HCT116 (cell line): ENCODE measurements around the gene CDH13. TPM values are rescaled to one million over a fixed set of nuclear protein-coding genes. Genes with fewer than 3 reads are reported as not detected.

Source experiments
- ATAC-seq: fragments of 200-7000 bp; cut with Tn5 transposase; 2 replicates; pipeline ENCODE4 v1.9.1; 2020; ENCODE audit warnings: mild to moderate bottlenecking, moderate library complexity
- BruUV-seq: library from RNA; stranded (reverse); fragments of 400-500 nt; replicated peaks from 2 replicates; lab custom pipeline; 2021; lab: Mats Ljungman, UMichigan
- CTCF ChIA-PET: fragments of 300-600 bp; sonication (Branson Sonifier 250); formaldehyde crosslinking; loops from one replicate; lab custom pipeline; 2021; ENCODE audit warnings: antibody characterized with exemption; lab: Charles Lee
- POLR2A ChIA-PET: fragments of 300-600, 350-600 bp; sonication (Branson Sonifier 250); formaldehyde crosslinking; loops from one replicate; lab custom pipeline; 2021; ENCODE audit warnings: antibody characterized with exemption; lab: Charles Lee
- RAD21 ChIA-PET, 2 experiments: fragments of 300-600 bp; sonication (Branson Sonifier 250); formaldehyde crosslinking; loops; one replicate each; lab custom pipeline; 2023; ENCODE audit warnings: low total read pairs in 2 of 2; ENCODE audit not compliant: uncharacterized antibody in 2 of 2, unreplicated experiment in 2 of 2, low non-redundant PET in 1 of 2; lab: Charles Lee
- DNase-seq: peaks from one replicate; pipeline ENCODE4 v3.0.0-alpha.2; 2010; ENCODE audit warnings: low read depth, low spot score
- H2AFZ ChIP-seq: fragments of 200-600 bp; shearing (Covaris generic), sonication (generic); 2 replicates; pipeline ENCODE4 v1.6.1; 2017; ENCODE audit warnings: low read depth, mixed run types, mixed read lengths, antibody characterized with exemption, low read length; ENCODE audit not compliant: poor library complexity, severe bottlenecking
- H3K27ac ChIP-seq: 2 replicates; pipeline ENCODE4 v1.5.1; 2012; ENCODE audit warnings: low read depth, low read length
- H3K27me3 ChIP-seq: fragments of 200-600 bp; sonication (generic); 2 replicates; pipeline ENCODE4 v1.6.1; 2016; ENCODE audit warnings: mixed run types, low read length, mixed read lengths; ENCODE audit not compliant: insufficient read depth
- H3K36me3 ChIP-seq, 2 experiments: fragments of 200-500 bp in 1 of 2; fragments of 200-600 bp in 1 of 2; sonication (Bioruptor generic) in 1 of 2; sonication (generic) in 1 of 2; 2 replicates each; pipeline versions ENCODE4 v1.5.1 to v1.6.1; 2014 to 2016; ENCODE audit warnings: low read length in 2 of 2, inconsistent platforms in 1 of 2, mixed read lengths in 1 of 2, mixed run types in 1 of 2; ENCODE audit not compliant: insufficient read depth in 2 of 2, control insufficient read depth in 1 of 2
- H3K4me1 ChIP-seq, 2 experiments: fragments of 200-600 bp in 1 of 2; sonication (generic) in 1 of 2; 2 replicates each; pipeline versions ENCODE4 v1.5.1 to v1.6.1; 2012 to 2017; ENCODE audit warnings: low read length in 2 of 2, inconsistent platforms in 1 of 2, mild to moderate bottlenecking in 1 of 2, mixed read lengths in 1 of 2, mixed run types in 1 of 2, moderate library complexity in 1 of 2; ENCODE audit not compliant: insufficient read depth in 2 of 2, control insufficient read depth in 1 of 2
- H3K4me2 ChIP-seq: fragments of 200-600 bp; sonication (generic); 2 replicates; pipeline ENCODE4 v1.6.1; 2017; ENCODE audit warnings: mixed run types, low read length, mixed read lengths
- H3K4me3 ChIP-seq, 2 experiments: fragments of 200-600 bp in 1 of 2; sonication (generic) in 1 of 2; replicated peaks in 1 of 2; 2 replicates each; pipeline ENCODE4 v1.5.1; 2011 to 2016; ENCODE audit warnings: low read length in 2 of 2, control low read depth in 1 of 2, low read depth in 1 of 2, mild to moderate bottlenecking in 1 of 2, mixed read lengths in 1 of 2, mixed run types in 1 of 2
- H3K79me2 ChIP-seq: fragments of 200-600 bp; sonication (generic); 2 replicates; pipeline ENCODE4 v1.6.1; 2017; ENCODE audit warnings: mild to moderate bottlenecking, mixed run types, low read length, moderate library complexity, mixed read lengths; ENCODE audit not compliant: insufficient read depth
- H3K9ac ChIP-seq: fragments of 200-600 bp; sonication (generic); 2 replicates; pipeline ENCODE4 v1.6.1; 2016; ENCODE audit warnings: low read length, mixed read lengths
- H3K9me2 ChIP-seq: fragments of 200-600 bp; sonication (generic), shearing (Covaris generic); 2 replicates; pipeline ENCODE4 v1.6.1; 2017; ENCODE audit warnings: mixed run types, mild to moderate bottlenecking, moderate library complexity; ENCODE audit not compliant: insufficient read depth
- H3K9me3 ChIP-seq, 2 experiments: fragments of 200-500 bp in 1 of 2; fragments of 200-600 bp in 1 of 2; sonication (Bioruptor generic) in 1 of 2; sonication (generic) in 1 of 2; 2 replicates each; pipeline ENCODE4 v1.6.1; 2014 to 2017; ENCODE audit warnings: low read length in 2 of 2, mixed read lengths in 2 of 2, inconsistent platforms in 1 of 2, low read depth in 1 of 2, mild to moderate bottlenecking in 1 of 2, mixed run types in 1 of 2, moderate library complexity in 1 of 2; ENCODE audit not compliant: control insufficient read depth in 1 of 2, insufficient read depth in 1 of 2
- H4K20me1 ChIP-seq: fragments of 200-600 bp; sonication (generic), shearing (Covaris generic); 2 replicates; pipeline ENCODE4 v1.6.1; 2017; ENCODE audit warnings: mixed run types, mild to moderate bottlenecking, moderate library complexity; ENCODE audit not compliant: insufficient read depth
- ATF3 ChIP-seq: IDR thresholded peaks from 2 replicates; pipeline ENCODE4 v1.6.1; 2012
- CBX3 ChIP-seq: IDR thresholded peaks from 2 replicates; pipeline ENCODE4 v1.6.1; 2012; ENCODE audit warnings: low read depth
- CEBPB ChIP-seq: IDR thresholded peaks from 2 replicates; pipeline ENCODE4 v1.6.1; 2012; ENCODE audit warnings: low read depth
- CTCF ChIP-seq, 3 experiments: fragments of 200-600 bp in 1 of 3; sonication (generic) in 1 of 3; IDR thresholded peaks in 2 of 3; conservative IDR thresholded peaks in 1 of 3; 2 replicates each; pipeline ENCODE4 v1.5.1; 2012 to 2017; ENCODE audit warnings: low read depth in 2 of 3, low read length in 2 of 3, antibody characterized with exemption in 1 of 3, borderline replicate concordance in 1 of 3, control low read depth in 1 of 3, mild to moderate bottlenecking in 1 of 3, mixed read lengths in 1 of 3, mixed run types in 1 of 3, moderate library complexity in 1 of 3; ENCODE audit not compliant: insufficient read depth in 1 of 3
- EGR1 ChIP-seq: IDR thresholded peaks from 2 replicates; pipeline ENCODE4 v1.6.1; 2012; ENCODE audit warnings: low read depth
- ELF1 ChIP-seq: IDR thresholded peaks from 2 replicates; pipeline ENCODE4 v1.6.1; 2012; ENCODE audit warnings: low read depth, borderline replicate concordance
- EZH2 ChIP-seq: fragments of 200-600 bp; sonication (generic); IDR thresholded peaks from 2 replicates; pipeline ENCODE4 v1.6.1; 2017; ENCODE audit warnings: antibody characterized with exemption, mixed run types
- EZH2phosphoT487 ChIP-seq: fragments of 200-600 bp; IDR thresholded peaks from 2 replicates; pipeline ENCODE4 v1.6.1; 2018; ENCODE audit warnings: antibody characterized with exemption, borderline replicate concordance
- JUND ChIP-seq: IDR thresholded peaks from 2 replicates; pipeline ENCODE4 v1.6.1; 2012
- MAX ChIP-seq: IDR thresholded peaks from 2 replicates; pipeline ENCODE4 v1.6.1; 2012
- POLR2AphosphoS5 ChIP-seq: IDR thresholded peaks from 2 replicates; pipeline ENCODE4 v1.6.1; 2011; ENCODE audit warnings: mild to moderate bottlenecking, low read depth, low read length, moderate library complexity
- RAD21 ChIP-seq: IDR thresholded peaks from 2 replicates; pipeline ENCODE4 v1.6.1; 2012; ENCODE audit warnings: low read depth, mild to moderate bottlenecking
- REST ChIP-seq: IDR thresholded peaks from 2 replicates; pipeline ENCODE4 v1.6.1; 2012; ENCODE audit warnings: low read depth
- SRF ChIP-seq: IDR thresholded peaks from 2 replicates; pipeline ENCODE4 v1.6.1; 2012; ENCODE audit warnings: low read depth
- ZBTB33 ChIP-seq: IDR thresholded peaks from 2 replicates; pipeline ENCODE4 v1.6.1; 2011; ENCODE audit warnings: mild to moderate bottlenecking, low read length, moderate library complexity; ENCODE audit not compliant: insufficient replicate concordance; ENCODE audit errors: extremely low read depth
- ZFX ChIP-seq: fragments of 450-650 bp; IDR thresholded peaks from 2 replicates; pipeline ENCODE4 v1.6.1; 2017
- ZNF274 ChIP-seq: fragments of 200-500 bp; sonication (Bioruptor generic); IDR thresholded peaks from 2 replicates; pipeline ENCODE4 v1.6.1; 2014; ENCODE audit warnings: mild to moderate bottlenecking, low read depth, low read length, inconsistent platforms
- intact Hi-C: fragments of 100-400 bp; cut with micrococcal nuclease; formaldehyde crosslinking; loops from 2 replicates; pipeline ENCODE4 v1.10.0; 2022
- total RNA-seq: library from RNA; stranded (reverse); gene quantifications from one replicate; pipeline ENCODE4 v1.2.1, GENCODE V29; 2021; ENCODE audit not compliant: unreplicated experiment

Gene CDH13
- total RNA-seq, 1 experiment from 2014 or later = not detected

GRCh38 chr16:82650804-82651203 lies 24.0 kb downstream of the CDH13 start:
- H3K79me2 ChIP-seq = no peaks in the 10 kb centered on the region
- intact Hi-C loops = no loop called here
- RAD21 ChIA-PET = no interaction called here

More at GRCh38 chr16:82650804-82651203, 24.0 kb downstream of the CDH13 start:
- Histone ChIP-seq H3K9ac (no peak overlapping the region), H2AFZ (no peak overlapping the region), H3K4me2 (no peak overlapping the region), H3K4me3 (no peak overlapping the region), H3K4me1 (peaks cover 19 to 40% of the 10 kb centered on the region in 2 experiments), H3K36me3 (no peaks in the 10 kb centered on the region)
- POLR2A ChIA-PET = no interaction called here
- DNase-seq = no peak
- no peak for TF ChIP-seq MAX
- no peak for TF ChIP-seq ZNF274
- no peak for TF ChIP-seq CBX3
- no peak for TF ChIP-seq RAD21
- no peak for TF ChIP-seq CTCF (IDR thresholded peaks at IDR 0.05 in 2 of 3, conservative IDR thresholded peaks at IDR 0.05 in 1 of 3; ENCODE audit: borderline replicate concordance in 1 of 3, insufficient read depth in 1 of 3, low read depth in 2 of 3, low read length in 2 of 3)
- TF ChIP-seq CEBPB = no peak
- TF ChIP-seq ZFX = no peak
- TF ChIP-seq POLR2AphosphoS5 = no peak
- TF ChIP-seq JUND = no peak
- TF ChIP-seq SRF = no peak
- no peak for TF ChIP-seq EZH2
- no peak for TF ChIP-seq ZBTB33
- TF ChIP-seq ATF3 = no peak
- no peak for TF ChIP-seq EZH2phosphoT487
- TF ChIP-seq EGR1 = no peak
- TF ChIP-seq ELF1 = no peak
- TF ChIP-seq REST = no peak
- TF ChIP-seq, all 23 proteins: peak for 0
- no peak for ATAC-seq
- Histone ChIP-seq H3K9me3 (no peaks in the 10 kb centered on the region), H3K27ac (no peak overlapping the region), H3K9me2 (0 out of 2 replicates have a peak, but pooled peaks cover 4% of the 10 kb centered on the region), H3K27me3 (no peaks in the 10 kb centered on the region), H4K20me1 (no peaks in the 10 kb centered on the region)
- BruUV-seq = no TSS peak
- CTCF ChIA-PET = no interaction called here
